ENCODE results near the gene KHNYN. TPM values are rescaled to one million over a fixed set of nuclear protein-coding genes. Genes with fewer than 3 reads are reported as not detected.
A peak's percentile ranks its signal among the peaks of the same experiment; 100 is the strongest.

Gene KHNYN
- total RNA-seq, 1 donor from 2014 or later: 56.6 TPM

DNA sequence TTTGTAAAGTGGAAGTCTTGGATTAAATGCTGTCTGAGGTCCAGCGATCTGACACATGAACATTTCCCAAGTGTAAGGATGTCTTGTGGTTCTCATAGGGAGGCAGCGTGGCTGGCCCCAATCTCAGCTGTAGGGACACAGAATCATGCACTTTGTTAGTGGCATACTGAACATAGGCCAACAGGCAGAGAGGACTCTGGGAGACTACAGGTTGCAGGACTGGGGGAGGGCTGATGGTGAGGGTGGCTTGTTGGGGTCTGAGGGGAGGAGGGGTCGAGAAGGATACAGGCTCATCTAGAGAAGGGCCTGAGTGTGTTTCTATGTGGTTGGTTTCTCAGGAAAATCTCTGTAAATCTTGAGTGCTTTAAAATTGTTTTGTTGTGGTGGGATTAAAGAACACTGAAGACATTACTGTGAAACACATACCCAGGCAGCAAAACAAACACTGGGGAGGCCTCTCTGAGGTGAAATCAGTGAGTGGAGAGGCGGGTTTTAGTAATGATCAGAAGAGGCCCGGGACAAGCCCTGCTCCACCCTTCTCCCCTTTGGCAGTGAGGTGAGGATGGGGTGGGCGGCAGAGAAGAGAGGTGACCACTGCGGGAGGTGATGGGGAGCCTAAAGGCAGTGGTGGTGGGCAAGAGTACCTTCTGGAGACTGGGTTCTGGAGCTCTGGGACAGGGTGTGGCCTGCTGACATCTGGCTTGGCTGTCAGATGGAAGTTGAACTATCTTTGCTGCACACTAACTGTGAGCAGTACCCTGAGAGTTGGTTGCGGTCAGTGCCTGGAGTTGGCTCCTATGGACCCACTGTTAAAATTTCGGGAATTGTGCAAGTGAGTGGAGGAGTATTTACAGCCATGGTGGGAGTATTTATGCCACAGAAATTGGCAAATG lies 27.7 kb upstream of the KHNYN start:
- DNase-seq: no peak

DNA sequence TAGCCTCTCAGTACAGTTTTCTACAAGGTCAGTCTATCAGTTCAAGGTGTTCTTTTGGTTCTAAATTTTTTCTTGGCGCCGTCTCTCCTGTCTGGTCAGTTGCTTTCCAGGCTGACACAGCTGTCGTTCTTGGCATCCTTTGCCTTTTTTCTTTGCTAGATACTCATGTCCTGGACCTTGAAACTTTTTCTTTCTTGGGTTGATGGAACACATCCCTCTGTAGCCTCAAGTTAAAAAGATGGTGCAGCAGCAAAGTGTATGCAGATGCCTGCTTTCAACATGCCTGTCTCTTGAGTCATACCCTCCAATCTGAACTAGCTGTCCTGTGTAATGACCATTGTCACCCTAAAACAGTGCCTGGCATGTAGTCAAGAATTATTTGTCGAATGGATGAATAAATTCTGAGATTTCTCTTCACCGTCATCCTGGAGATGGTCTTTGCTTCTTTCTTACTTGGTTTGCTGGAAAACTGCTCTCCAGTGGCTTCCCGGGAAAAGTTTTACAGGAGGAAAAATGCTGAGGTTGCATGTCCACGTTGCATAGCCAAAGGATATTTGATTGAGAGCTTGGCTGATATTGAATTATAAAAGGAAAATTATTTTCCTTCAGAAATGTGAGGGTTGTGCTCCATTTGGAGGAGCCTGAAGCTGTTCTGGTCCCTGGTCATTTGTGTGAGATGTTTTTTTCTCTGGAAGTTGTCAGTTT lies 26.3 kb upstream of the KHNYN start:
- DNase-seq: peak; percentile 74

GRCh38 chr14:24404814-24405213 lies 24.9 kb upstream of the KHNYN start:
- no peak for DNase-seq

DNA sequence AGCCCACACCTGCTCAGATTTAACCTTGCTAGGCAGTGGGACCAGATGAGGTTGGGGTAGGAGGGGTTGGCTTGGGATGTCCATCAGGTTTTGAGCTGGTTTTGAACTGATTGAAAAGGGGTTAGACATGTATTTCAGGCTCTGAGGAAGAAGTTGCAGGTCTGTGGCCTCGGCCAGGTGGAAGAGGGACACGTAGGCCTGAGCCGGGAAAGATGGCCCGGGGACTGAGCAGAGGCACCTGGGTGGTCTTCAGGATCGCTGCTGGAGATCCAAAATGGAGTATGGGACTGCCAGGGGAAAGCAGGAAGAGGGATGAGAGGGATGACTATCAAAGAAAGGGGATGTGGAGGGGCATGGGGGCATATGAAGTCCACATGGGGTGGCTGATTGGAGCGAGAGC lies 23.3 kb upstream of the KHNYN start:
- DNase-seq: no peak

DNA sequence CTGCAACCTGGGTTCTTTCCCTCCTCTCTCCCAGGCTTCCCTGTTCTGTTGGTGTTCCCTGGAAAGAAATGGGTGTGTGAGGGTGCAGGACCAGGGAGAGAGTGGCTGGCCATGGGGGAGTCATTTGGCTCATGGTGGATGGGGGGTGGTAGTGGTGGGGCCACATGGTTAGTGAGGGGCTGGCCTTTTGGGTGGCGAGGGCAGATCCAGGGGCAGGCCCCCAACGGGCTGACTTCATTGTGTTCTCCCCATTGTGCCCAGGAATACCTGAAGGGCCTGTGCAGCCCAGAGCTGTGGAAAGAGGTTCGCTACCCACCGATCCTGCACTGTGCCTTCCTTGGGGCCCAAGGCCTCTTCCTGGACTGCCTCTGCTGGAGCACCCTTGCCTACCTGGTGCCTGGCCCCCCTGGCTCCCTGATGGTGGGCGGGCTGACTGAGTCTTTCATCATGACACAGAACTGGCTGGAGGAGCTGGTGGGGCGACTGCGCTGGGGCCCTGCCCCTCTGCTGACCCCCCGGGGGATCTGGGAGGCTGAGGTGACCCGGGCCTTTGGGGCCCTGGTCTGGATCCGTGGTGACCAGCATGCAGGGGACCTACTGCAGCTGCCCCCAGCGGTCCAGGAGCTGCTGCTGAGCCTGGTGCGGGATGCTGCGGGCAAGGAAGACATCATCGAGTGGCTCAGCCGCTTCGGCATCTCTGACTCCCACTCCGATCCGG lies 22.0 kb upstream of the KHNYN start:
- no peak for DNase-seq

- DNase-seq: peak; percentile 81
These were observed 21.0 kb upstream of the KHNYN start for GRCh38 chr14:24408764-24409163.

DNA sequence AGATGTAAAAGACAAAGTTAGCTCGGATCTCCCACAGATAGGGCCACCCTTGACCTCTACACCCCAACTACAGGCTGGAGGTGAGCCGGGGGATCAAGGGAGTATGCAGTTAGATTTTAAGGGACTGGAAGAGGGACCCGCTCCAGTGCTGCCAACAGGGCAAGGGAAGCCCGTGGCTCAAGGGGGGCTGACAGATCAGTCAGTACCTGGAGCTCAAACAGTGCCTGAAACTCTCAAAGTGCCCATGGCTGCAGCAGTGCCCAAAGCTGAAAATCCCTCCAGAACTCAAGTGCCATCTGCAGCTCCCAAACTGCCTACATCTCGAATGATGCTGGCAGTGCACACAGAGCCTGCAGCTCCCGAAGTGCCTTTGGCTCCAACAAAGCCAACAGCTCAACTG lies 20.6 kb upstream of the KHNYN start:
- no peak for DNase-seq

GRCh38 chr14:24409956-24410355 lies 19.8 kb upstream of the KHNYN start:
- DNase-seq: no peak

DNA sequence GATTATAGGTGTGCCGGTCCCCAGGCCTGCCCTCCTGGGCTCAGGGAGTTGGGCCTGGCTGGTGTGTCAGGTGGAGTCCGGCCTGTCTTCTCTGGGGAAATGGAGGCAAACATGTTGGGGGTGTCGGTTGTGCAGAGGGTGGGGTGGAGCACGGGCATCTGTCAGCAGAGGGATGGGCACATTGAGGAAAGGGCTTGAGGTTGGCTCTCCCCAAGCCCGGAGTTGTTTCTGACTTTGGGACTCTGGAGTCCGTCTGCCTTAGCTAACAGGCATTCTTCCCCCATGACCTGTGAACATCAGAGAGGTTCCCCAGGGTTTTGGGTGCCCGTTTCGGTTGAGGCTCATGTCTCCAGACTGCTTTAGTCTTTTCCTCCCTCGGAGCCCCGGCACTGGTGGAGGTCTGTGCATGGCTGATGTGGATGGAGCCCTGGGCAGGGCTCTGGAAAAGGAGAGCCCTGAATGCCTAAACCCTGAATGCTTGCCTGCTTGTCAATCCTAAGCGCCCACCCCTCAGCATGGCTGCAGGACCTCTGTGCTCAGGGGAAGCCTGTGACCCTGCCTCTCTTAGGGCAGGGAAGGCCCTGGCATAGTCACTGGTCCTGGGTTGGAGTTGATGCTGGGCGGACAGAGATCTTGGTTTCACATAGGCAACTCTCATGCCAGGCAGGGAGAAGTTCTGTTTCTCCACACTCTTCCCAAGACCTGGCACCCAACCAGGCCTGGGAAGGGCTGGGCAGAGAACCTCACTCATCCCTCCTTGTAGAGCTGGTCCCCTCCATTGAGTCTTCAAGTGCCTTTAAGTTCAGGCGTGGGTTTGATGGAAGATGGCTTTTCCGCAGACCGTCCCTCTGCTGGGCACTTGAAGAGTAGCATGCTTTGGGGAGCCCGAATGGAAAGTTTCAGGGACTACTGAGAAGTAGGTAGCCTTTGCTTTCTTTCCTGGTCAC lies 18.0 kb upstream of the KHNYN start:
- peak; percentile 66 for DNase-seq

- DNase-seq: no peak
These were observed 15.7 kb upstream of the KHNYN start for GRCh38 chr14:24414077-24414476.

GRCh38 chr14:24414732-24415420 lies 14.9 kb upstream of the KHNYN start:
- no peak for DNase-seq

DNA sequence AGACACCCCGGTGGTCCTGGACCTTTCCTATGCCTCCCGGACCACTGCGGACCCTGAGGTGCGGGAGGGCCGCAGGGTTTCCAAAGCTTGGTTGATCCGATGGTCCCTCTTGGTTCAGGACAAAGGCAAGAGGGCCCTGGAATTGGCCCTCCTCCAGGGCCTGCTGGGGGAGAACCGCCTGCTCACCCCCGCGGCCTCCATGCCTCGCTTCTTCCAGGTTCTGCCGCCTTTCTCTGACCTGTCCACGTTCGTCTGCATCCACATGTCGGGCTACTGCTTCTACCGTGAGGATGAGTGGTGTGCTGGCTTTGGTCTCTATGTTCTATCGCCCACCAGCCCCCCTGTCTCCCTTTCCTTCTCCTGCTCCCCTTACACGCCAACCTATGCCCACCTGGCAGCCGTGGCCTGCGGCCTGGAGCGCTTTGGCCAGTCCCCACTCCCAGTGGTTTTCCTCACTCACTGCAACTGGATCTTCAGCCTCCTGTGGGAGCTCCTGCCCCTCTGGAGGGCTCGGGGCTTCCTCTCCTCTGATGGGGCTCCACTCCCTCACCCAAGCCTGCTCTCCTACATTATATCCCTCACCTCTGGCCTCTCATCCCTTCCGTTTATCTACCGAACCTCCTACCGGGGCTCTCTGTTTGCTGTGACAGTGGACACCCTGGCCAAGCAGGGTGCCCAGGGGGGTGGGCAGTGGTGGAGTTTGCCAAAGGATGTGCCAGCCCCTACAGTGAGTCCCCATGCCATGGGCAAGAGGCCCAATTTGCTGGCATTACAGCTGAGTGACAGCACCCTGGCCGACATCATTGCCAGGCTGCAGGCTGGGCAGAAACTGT lies 14.1 kb upstream of the KHNYN start:
- no peak for DNase-seq

DNA sequence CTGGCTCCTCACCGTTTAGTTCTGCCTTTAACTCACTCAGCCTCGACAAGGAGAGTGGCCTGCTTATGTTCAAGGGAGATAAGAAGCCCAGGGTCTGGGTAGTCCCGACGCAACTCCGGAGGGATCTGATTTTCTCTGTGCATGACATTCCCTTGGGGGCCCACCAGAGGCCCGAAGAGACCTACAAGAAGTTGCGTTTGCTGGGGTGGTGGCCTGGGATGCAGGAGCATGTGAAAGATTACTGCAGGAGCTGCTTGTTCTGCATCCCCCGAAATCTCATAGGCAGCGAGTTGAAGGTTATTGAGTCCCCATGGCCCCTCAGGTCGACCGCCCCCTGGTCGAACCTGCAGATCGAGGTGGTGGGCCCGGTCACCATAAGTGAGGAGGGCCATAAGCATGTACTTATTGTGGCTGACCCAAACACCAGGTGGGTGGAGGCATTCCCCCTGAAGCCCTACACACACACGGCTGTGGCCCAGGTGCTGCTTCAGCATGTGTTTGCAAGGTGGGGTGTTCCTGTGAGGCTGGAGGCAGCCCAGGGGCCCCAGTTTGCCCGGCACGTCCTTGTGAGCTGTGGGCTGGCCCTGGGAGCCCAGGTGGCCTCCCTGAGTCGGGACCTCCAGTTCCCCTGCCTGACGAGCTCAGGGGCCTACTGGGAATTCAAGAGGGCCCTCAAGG lies 13.4 kb upstream of the KHNYN start:
- DNase-seq: no peak

- no peak for DNase-seq
These were observed 12.7 kb upstream of the KHNYN start for GRCh38 chr14:24416932-24417619.

GRCh38 chr14:24417832-24418491 lies 11.8 kb upstream of the KHNYN start:
- DNase-seq: no peak

DNA sequence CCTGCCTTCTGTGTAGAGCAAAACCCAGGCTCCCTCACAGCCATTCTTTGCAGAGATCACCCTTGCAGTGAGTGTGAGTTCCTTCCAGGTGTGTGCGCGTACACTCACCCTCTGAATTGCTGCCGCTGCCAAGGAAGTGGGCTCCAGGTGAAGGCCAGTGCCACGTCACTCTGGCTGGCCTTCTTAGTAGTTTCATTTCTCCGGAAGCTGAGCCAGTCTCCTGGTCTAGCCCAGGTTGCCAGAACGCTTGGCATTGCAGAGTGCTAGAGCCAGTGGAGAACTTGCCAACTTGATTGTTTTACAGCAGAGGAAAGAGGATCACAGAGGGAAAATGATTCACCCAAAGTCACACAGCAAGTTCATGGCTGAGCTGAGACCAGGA lies 11.3 kb upstream of the KHNYN start:
- DNase-seq: no peak

- no peak for DNase-seq
These were observed 7.5 kb upstream of the KHNYN start for GRCh38 chr14:24422261-24422660.
